ENCODE data around the gene WBP2. TPM values are rescaled to one million over a fixed set of nuclear protein-coding genes. Genes with fewer than 3 reads are reported as not detected.

Gene WBP2
- total and polyA plus RNA-seq, 9 of the 15 experiments (the other 6 are each of a cell fraction or from before 2014, with no cell fraction given): 2.2 to 74.3 (median 20.0) TPM

DNA sequence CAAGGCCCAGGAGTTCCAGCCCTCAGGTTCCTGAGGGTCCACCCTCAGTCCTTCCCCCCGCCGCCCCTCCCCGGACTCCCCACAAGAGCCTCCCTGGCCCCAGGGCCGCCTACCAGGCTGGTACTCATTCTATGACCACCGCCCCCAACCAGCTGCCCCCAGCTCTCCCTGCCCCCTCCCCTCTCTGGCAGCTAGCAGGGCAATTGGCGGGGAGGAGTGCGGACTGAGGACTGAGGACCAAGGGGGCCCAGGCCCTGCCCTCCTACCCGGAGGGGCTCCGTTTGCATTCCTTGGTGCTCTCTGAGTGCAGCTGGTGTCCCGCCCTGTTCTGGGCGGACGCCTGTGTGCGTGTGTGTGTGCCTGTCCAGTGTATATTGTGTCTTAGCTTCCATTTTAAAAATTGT is 30.0 kb downstream of the WBP2 start:
- peak overlapping the region in 1 of 2 experiments; percentile 77; a peak in 2 of 4 replicates for H3K9ac ChIP-seq (ENCODE audit: insufficient read depth in 1 of 2, low read depth in 2 of 2, low read length in 2 of 2)
- ATAC-seq (peak; percentile 7), DNase-seq (ENCODE audit: extremely low read depth in 1 of 4, low spot score in 3 of 4) (no peak), FAIRE-seq (no peak)
- no peak overlapping the region for H3K27ac ChIP-seq (ENCODE audit: extremely low read depth, low read depth, low read length)
- ChIA-PET POLR2A (interaction anchor here (0.5 to 8.0 kb wide), 14 partner anchors 8 to 645 kb away, joined by 3 to 121 read pairs (median 3); partner anchors contain the start of gene UNC13D), CTCF (ENCODE audit: low intra/inter-chr PET ratio) (no interaction called here)
- H3K79me2 ChIP-seq (ENCODE audit: control insufficient read depth, insufficient read depth, low read length): no peaks in the 10 kb centered on the region
- 83% methylated on average over 7 of the region's 13 CpGs for WGBS (ENCODE audit: insufficient coverage, low coverage, missing lambda C conversion rate)
- no peaks in the 10 kb centered on the region for H4K20me1 ChIP-seq (replicated peaks; ENCODE audit: control insufficient read depth, insufficient read depth, low read length)
- no peak overlapping the region for H3K4me2 ChIP-seq (ENCODE audit: insufficient read depth, low read length)
- intact Hi-C loops (cut with micrococcal nuclease) (no loop called here), in situ Hi-C loops (cut with MboI) (no loop called here)
- H3K36me3 ChIP-seq (ENCODE audit: control insufficient read depth, insufficient read depth, low read length): peaks cover 77% of the 10 kb centered on the region; the same call in 2 of the 3 replicates
- H3K4me3 ChIP-seq: no peak overlapping the region
- no peaks in the 10 kb centered on the region for H3K9me3 ChIP-seq (replicated peaks; ENCODE audit: control insufficient read depth, insufficient read depth, low read depth, low read length)
- BruUV-seq (replicated peaks): no TSS peak
- H3K9me1 ChIP-seq (ENCODE audit: control insufficient read depth, insufficient read depth, low read length): no peaks in the 10 kb centered on the region
- peaks cover 0 to 48% of the 10 kb centered on the region in 2 experiments; a peak in 2 of 5 replicates for H3K4me1 ChIP-seq (replicated peaks in 1 of 2; ENCODE audit: control insufficient read depth in 2 of 2, insufficient read depth in 2 of 2, low read length in 2 of 2)
- no peaks in the 10 kb centered on the region for H3K27me3 ChIP-seq (ENCODE audit: control insufficient read depth in 2 of 2, insufficient read depth in 2 of 2, low read length in 2 of 2)
- H2AFZ ChIP-seq (ENCODE audit: low read depth, low read length): no peak overlapping the region
- no peak for TF ChIP-seq NCOA2 (IDR thresholded peaks at IDR 0.05; ENCODE audit: partially characterized antibody in 2 of 2)
- TF ChIP-seq MCM3 (IDR thresholded peaks at IDR 0.05): no peak
- no peak for TF ChIP-seq FIP1L1 (IDR thresholded peaks at IDR 0.05; ENCODE audit: low read depth, low read length, poor library complexity, severe bottlenecking)
- TF ChIP-seq, protein P1, sequence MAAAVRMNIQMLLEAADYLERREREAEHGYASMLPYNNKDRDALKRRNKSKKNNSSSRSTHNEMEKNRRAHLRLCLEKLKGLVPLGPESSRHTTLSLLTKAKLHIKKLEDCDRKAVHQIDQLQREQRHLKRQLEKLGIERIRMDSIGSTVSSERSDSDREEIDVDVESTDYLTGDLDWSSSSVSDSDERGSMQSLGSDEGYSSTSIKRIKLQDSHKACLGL (CRISPR knock-in tag; IDR thresholded peaks at IDR 0.05; ENCODE audit: borderline replicate concordance, poor library complexity, severe bottlenecking): no peak
- 0 out of 2 replicates have a peak, but pooled peaks have one; percentile 46 for TF ChIP-seq RBFOX2 (IDR thresholded peaks at IDR 0.05; ENCODE audit: low read depth, low read length)
- TF ChIP-seq SUPT5H (IDR thresholded peaks at IDR 0.05): peak; percentile 24; the same call in 1 of the 2 replicates
- TF ChIP-seq MCM7 (IDR thresholded peaks at IDR 0.05): no peak
- no peak for TF ChIP-seq ZNF444 (CRISPR knock-in tag; IDR thresholded peaks at IDR 0.05)
- no peak for TF ChIP-seq TRIM24 (IDR thresholded peaks at IDR 0.05)
- TF ChIP-seq MED1 (CRISPR knock-in tag; IDR thresholded peaks at IDR 0.05; ENCODE audit: borderline replicate concordance): no peak
- no peak for TF ChIP-seq MGA (IDR thresholded peaks at IDR 0.05)
- TF ChIP-seq ZNF140 (CRISPR knock-in tag; IDR thresholded peaks at IDR 0.05): no peak

Data from K562 (cell line).